Measurements from ENCODE around the gene CEP126.

The CEP126 gene

DNA sequence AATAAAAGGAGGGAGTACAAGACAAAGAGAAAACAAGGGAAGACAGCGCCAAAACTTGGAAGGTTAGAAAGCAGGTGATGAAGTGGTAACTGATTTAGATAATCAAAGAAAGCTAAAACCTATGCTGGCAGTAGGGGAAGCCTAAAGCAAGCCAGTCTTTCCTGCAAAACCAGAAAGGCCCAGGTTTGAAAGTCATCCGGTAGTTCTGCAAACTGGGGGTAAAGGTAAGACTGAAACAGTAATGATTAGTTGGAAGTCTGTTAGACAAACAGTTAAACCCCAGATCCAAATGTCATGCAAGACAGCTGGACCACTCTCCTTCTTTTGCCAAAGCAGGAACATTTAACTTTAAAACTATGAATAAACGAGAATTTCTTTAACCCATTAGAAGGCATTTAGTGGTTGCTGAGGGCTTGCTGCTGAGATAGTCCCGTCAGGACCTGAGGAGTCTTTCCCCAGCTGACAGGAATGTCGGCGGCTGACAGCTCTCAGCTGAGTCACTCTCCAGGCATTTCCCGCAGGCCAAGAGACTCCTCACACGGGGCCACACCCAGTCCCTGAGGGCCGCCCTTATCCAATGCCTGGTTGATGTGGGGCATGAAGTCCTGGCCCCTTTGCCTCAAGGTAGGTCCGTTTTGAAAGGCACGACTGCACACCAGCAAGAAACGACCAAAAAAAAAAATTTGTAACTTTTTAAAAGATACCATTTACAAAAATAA is 96.1 kb downstream of the CEP126 start:
- no peak for DNase-seq (ENCODE audit: low read depth in 2 of 3, low spot score in 1 of 3)

DNA sequence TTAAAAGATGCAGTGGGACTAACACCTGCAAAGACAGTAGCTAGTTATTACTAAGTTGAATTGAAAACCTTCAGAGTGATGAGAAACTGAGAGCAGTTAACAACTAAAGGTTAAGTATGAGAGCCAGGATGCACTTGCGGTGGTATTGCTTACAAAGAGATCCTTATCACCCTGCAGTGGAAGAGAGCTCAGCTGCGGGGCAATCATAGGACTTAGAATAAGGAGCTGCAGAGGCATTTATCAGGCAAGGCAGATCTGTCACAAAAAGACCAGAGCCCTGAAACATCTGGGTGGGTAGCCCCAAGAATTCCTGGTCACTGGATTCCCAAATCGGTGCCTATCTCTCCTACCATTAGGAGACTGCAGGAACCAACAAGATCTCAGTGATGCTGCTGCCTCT is 98.1 kb downstream of the CEP126 start:
- DNase-seq (ENCODE audit: low read depth in 2 of 3, low spot score in 1 of 3), result no peak

DNA sequence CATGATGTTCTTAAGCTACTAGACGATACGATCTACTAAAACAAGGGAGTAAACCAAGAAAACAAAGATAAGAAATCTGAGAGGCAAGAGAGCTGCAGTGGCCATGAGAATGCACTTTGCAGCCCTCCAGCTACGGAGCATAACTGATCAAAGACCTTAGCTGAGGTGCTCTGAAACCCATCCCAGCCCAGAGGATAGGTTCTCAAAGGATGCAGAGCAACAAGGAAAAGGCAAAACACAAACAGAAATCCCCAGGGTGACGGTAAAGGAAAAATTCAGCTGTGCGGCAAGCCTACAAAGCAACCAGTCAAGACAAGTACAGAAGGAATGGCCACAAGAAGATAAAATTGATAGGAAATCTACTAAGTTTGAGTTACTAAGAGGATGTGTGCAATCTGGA is 99.9 kb downstream of the CEP126 start:
- DNase-seq (ENCODE audit: low read depth in 2 of 3, low spot score in 1 of 3), result no peak

DNA sequence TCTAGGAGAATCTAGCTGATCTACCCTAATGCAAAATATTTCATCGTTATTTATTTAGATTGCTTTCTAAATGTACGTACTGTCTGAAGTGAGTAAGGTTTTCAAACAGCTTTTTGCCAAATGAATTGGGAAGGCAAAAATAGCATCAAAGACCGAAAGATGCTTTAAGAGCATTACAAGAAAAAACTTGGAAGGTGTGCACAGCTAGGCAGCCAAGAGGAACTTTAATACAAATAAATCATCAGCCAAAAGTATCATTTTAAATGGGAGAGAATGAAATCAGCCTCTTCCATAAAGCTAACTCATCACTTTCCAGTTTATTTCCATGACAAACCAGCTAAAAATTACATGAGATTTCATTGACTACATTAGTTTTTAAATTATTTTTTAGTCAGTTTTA is 102.2 kb downstream of the CEP126 start:
- DNase-seq (ENCODE audit: low read depth in 2 of 3, low spot score in 1 of 3), result no peak

DNA sequence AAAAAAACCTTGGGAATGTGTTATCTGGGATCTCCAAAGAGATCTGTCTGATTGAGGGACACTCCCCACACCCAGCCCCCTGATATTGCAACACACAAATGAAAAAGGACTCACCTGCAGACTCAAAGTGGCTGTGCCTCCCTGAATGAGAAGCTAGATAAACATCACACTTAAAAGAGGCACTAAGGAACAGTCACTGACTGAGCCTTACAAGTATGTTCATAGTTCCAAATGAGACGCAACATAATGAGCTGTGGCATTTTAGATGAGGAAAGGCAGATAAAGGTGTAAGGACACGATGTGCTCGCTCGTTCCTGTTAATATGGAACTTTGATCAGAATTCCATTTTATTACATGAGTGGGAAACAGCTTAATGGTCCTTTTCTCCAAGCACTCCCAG is 111.4 kb downstream of the CEP126 start:
- DNase-seq (ENCODE audit: low read depth in 2 of 3, low spot score in 1 of 3), result no peak

DNA sequence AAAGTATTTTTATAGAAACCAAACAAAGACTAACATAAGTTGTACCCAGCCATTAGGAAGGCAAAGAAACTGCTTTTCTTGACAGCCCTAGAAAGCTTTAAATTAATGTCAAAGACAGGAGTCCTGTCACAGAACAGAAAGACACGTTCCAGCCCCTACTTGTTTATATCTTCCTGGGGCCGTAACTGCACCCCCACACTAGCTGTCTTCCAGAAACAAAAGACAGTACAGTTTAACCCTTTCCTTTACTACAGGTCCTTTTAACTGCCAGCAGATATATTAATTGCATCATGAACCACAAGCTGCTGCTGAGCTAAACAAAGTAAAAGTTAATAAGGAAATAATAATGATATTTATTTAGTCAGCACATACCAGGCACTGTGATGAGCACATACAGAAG is 112.1 kb downstream of the CEP126 start:
- no peak for DNase-seq (ENCODE audit: low read depth in 2 of 3, low spot score in 1 of 3)

DNA sequence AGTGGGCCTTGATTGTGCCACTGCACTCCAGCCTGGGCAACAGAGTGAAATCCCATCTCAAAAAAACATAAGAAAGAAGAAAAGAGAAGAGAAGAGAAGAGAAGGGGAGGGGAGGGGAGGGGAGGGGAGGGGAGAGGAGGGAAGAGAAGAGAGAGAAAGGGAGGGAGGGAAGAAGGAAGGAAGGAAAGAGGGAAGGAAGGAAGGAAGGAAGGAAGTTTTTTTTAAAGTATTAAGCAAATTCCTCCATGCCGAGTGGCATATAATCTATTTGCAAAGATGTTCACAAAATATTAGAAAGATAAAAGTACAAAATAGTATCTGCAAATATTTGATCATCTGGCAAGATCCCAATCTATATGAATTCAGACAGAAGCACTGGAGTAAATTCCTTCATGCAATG is 121.9 kb downstream of the CEP126 start:
- DNase-seq (ENCODE audit: low read depth in 2 of 3, low spot score in 1 of 3), result no peak

DNA sequence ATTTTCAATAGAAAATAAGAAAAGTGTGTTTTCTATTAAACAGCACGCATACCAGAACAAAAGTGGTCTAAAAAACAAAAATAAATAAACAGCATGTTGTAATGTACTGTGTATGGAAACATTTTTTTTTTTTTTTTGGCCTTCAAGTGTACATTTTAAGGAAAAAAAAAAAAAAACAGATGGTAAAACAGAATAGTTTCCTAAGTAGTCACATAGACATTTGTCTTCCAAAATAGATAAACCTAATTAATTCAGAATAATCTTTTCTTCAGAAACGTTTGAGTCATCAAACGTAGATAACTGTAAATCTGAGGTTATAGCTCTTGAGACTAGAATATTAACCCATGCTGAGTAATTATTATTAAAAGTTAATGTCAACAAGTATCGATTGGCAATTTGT is 132.0 kb downstream of the CEP126 start:
- no peak for DNase-seq (ENCODE audit: low read depth in 2 of 3, low spot score in 1 of 3)

DNA sequence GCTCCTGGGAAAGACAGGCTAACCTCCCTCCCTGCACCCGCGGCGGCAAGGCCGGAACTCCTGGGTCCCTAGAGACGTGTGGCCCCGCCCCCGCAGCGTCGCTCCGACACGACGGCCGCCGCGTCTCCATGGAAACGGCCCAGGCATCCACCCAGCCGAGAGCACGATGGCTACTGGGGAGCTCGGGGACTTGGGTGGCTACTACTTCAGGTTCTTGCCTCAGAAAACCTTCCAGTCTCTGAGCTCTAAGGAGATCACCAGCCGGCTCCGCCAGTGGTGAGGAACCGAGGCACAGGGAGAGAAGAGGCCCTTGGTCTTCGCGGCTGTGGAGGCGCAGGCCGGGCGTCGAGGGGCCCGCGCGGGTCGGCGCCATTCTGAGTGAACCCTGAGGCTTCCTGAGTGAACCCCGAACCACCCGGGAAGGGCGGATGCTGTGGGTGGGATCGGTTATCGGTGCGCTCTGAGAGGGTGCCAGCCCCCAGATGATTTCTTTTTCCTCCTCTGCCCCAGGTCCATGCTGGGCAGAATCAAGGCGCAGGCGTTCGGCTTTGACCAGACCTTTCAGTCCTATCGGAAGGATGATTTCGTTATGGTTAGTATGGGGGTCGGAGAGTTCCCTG is 132.6 kb downstream of the CEP126 start, which contains the start of gene CFAP300:
Gene CFAP300, plus strand, starts transcription at position 133 of the 620 bp plus-strand sequence. Its CDS starts 34 bp downstream, at position 167.
- peak; percentile 31 to 50 (median 34) for DNase-seq (ENCODE audit: low read depth in 2 of 3, low spot score in 1 of 3)
